ENCODE measurements around the gene ROCK2.
"Not testable (repeated sequence)": the region's sequence is repeated elsewhere in the genome, so short reads cannot be mapped to it uniquely, and the experiment has no call there.

The ROCK2 gene

GRCh38 chr2:11239666-11240462, 104.6 kb downstream of the ROCK2 start:
- DNase-seq (ENCODE audit: low read depth, low spot score): no peak

- DNase-seq (ENCODE audit: low read depth, low spot score): no peak
Observed at GRCh38 chr2:11239147-11239546, 105.3 kb downstream of the ROCK2 start.

GRCh38 chr2:11237122-11237521, 107.3 kb downstream of the ROCK2 start:
- no peak for DNase-seq (ENCODE audit: low read depth, low spot score)

GRCh38 chr2:11236335-11236734, 108.1 kb downstream of the ROCK2 start:
- DNase-seq (ENCODE audit: low read depth, low spot score): no peak

- no peak for DNase-seq (ENCODE audit: low read depth, low spot score)
Observed at GRCh38 chr2:11235583-11235982, 108.9 kb downstream of the ROCK2 start.

GRCh38 chr2:11234309-11234708, 110.1 kb downstream of the ROCK2 start:
- DNase-seq (ENCODE audit: low read depth, low spot score): no peak

- DNase-seq (ENCODE audit: low read depth, low spot score): not testable (repeated sequence)
Observed at GRCh38 chr2:11231193-11231592, 113.2 kb downstream of the ROCK2 start.

GRCh38 chr2:11228692-11229091, 115.7 kb downstream of the ROCK2 start:
- DNase-seq (ENCODE audit: low read depth, low spot score): no peak

GRCh38 chr2:11227595-11227994, 116.8 kb downstream of the ROCK2 start:
- no peak for DNase-seq (ENCODE audit: low read depth, low spot score)

- no peak for DNase-seq (ENCODE audit: low read depth, low spot score)
Observed at GRCh38 chr2:11224887-11225286, 119.5 kb downstream of the ROCK2 start.

GRCh38 chr2:11222845-11223244, 121.6 kb downstream of the ROCK2 start:
- no peak for DNase-seq (ENCODE audit: low read depth, low spot score)

GRCh38 chr2:11220445-11220844, 124.0 kb downstream of the ROCK2 start:
- DNase-seq (ENCODE audit: low read depth, low spot score): no peak

GRCh38 chr2:11215407-11215806, 129.0 kb downstream of the ROCK2 start:
- DNase-seq (ENCODE audit: low read depth, low spot score): no peak

GRCh38 chr2:11214770-11215169, 129.7 kb downstream of the ROCK2 start:
- no peak for DNase-seq (ENCODE audit: low read depth, low spot score)

GRCh38 chr2:11213975-11214374, 130.5 kb downstream of the ROCK2 start:
- DNase-seq (ENCODE audit: low read depth, low spot score): no peak

GRCh38 chr2:11213090-11213638, 131.3 kb downstream of the ROCK2 start:
- no peak for DNase-seq (ENCODE audit: low read depth, low spot score)

GRCh38 chr2:11212645-11213044, 131.8 kb downstream of the ROCK2 start:
- no peak for DNase-seq (ENCODE audit: low read depth, low spot score)

GRCh38 chr2:11208083-11208482, 136.4 kb downstream of the ROCK2 start:
- DNase-seq (ENCODE audit: low read depth, low spot score): no peak

GRCh38 chr2:11203480-11203879, 141.0 kb downstream of the ROCK2 start:
- no peak for DNase-seq (ENCODE audit: low read depth, low spot score)

GRCh38 chr2:11201969-11202368, 142.5 kb downstream of the ROCK2 start:
- no peak for DNase-seq (ENCODE audit: low read depth, low spot score)

- DNase-seq (ENCODE audit: low read depth, low spot score): no peak
Observed at GRCh38 chr2:11200651-11201050, 143.8 kb downstream of the ROCK2 start.

- DNase-seq (ENCODE audit: low read depth, low spot score): no peak
Observed at GRCh38 chr2:11196246-11196645, 148.2 kb downstream of the ROCK2 start.

- DNase-seq (ENCODE audit: low read depth, low spot score): no peak
Observed at GRCh38 chr2:11187731-11188130, 156.7 kb downstream of the ROCK2 start.
